ENCODE results near the gene ATG16L2.
A peak's percentile ranks its signal among the peaks of the same experiment; 100 is the strongest.

GRCh38 chr11:72812967-72813739 lies 1.1 kb upstream of the ATG16L2 start:
- peak; percentile 80 for TF ChIP-seq CTCF (conservative IDR thresholded peaks at IDR 0.05)
- no peak for TF ChIP-seq EZH2 (IDR thresholded peaks at IDR 0.05; ENCODE audit: low read depth)
